Liver (tissue), 3 donors: ENCODE measurements around the gene PPP6R3.

Source experiments
- GABPA ChIP-seq, 2 donors: IDR thresholded peaks in 1 of 2; conservative IDR thresholded peaks in 1 of 2; 2 replicates each; pipeline ENCODE4 v1.6.1; 2016; ENCODE audit warnings: antibody characterized with exemption in 2 of 2, mild to moderate bottlenecking in 1 of 2, moderate library complexity in 1 of 2
- RAD21 ChIP-seq, 2 donors: IDR thresholded peaks; 2 replicates each; pipeline ENCODE4 v1.6.1; 2016; ENCODE audit warnings: antibody characterized with exemption in 2 of 2, mild to moderate bottlenecking in 2 of 2
- TAF1 ChIP-seq: conservative IDR thresholded peaks from 2 replicates; pipeline ENCODE4 v1.6.1; 2016; ENCODE audit warnings: antibody characterized with exemption, mild to moderate bottlenecking
- TF ChIP-seq, protein P1 (sequence below): fragments of 150-350 bp; IDR thresholded peaks from 2 replicates; pipeline ENCODE4 v1.5.1; 2017; ENCODE audit warnings: improper control_type of control experiment, low read depth, low read length; ENCODE audit not compliant: missing input control
- TF ChIP-seq, protein P2 (sequence below): IDR thresholded peaks from 2 replicates; pipeline ENCODE4 v1.6.1; 2016; ENCODE audit warnings: antibody characterized with exemption
- TF ChIP-seq, protein P3 (sequence below): IDR thresholded peaks from 2 replicates; pipeline ENCODE4 v1.6.1; 2016; ENCODE audit warnings: antibody characterized with exemption, mild to moderate bottlenecking
- TF ChIP-seq, protein P4 (sequence below): IDR thresholded peaks from 2 replicates; pipeline ENCODE4 v1.6.1; 2016; ENCODE audit warnings: antibody characterized with exemption
- donor health status: healthy.
- donor health status: healthy.

DNA sequence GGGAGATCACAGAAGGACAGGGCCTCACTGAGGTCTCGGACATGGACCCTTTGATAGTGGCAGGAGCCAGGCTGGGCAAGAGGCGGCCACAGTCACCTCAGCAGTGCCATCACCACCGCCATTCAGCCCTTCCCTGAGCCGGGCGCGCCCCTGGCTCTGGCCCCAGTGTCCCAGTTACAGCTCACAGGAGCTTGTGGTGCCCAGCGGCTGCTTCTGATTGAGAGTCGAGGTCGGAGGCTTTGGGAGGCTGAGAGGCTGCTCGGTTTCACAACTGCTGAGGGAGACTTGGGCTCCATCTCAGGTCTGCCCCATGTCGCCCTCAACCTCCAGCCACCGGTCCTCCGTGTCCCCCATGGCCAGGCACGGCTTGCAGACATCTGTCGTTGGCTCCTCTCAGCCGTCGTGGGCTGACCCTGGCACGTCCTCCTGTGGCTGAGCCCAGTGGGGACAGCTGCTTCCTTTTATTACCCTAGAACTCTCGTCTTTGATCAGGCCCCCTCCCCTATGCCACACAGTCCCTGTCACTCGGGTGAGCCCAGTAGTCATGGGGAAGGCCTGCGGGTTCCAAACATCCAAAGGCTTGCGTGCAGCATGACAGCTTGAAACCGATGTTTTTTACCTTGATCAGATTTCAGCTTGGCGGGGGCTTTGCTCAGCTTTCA is 28.4 kb upstream of the PPP6R3 start:
- TF ChIP-seq, protein P1, sequence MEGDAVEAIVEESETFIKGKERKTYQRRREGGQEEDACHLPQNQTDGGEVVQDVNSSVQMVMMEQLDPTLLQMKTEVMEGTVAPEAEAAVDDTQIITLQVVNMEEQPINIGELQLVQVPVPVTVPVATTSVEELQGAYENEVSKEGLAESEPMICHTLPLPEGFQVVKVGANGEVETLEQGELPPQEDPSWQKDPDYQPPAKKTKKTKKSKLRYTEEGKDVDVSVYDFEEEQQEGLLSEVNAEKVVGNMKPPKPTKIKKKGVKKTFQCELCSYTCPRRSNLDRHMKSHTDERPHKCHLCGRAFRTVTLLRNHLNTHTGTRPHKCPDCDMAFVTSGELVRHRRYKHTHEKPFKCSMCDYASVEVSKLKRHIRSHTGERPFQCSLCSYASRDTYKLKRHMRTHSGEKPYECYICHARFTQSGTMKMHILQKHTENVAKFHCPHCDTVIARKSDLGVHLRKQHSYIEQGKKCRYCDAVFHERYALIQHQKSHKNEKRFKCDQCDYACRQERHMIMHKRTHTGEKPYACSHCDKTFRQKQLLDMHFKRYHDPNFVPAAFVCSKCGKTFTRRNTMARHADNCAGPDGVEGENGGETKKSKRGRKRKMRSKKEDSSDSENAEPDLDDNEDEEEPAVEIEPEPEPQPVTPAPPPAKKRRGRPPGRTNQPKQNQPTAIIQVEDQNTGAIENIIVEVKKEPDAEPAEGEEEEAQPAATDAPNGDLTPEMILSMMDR, result no peak
- no peak for TF ChIP-seq TAF1
- TF ChIP-seq, protein P2, sequence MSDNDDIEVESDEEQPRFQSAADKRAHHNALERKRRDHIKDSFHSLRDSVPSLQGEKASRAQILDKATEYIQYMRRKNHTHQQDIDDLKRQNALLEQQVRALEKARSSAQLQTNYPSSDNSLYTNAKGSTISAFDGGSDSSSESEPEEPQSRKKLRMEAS, result no peak
- TF ChIP-seq, protein P3, sequence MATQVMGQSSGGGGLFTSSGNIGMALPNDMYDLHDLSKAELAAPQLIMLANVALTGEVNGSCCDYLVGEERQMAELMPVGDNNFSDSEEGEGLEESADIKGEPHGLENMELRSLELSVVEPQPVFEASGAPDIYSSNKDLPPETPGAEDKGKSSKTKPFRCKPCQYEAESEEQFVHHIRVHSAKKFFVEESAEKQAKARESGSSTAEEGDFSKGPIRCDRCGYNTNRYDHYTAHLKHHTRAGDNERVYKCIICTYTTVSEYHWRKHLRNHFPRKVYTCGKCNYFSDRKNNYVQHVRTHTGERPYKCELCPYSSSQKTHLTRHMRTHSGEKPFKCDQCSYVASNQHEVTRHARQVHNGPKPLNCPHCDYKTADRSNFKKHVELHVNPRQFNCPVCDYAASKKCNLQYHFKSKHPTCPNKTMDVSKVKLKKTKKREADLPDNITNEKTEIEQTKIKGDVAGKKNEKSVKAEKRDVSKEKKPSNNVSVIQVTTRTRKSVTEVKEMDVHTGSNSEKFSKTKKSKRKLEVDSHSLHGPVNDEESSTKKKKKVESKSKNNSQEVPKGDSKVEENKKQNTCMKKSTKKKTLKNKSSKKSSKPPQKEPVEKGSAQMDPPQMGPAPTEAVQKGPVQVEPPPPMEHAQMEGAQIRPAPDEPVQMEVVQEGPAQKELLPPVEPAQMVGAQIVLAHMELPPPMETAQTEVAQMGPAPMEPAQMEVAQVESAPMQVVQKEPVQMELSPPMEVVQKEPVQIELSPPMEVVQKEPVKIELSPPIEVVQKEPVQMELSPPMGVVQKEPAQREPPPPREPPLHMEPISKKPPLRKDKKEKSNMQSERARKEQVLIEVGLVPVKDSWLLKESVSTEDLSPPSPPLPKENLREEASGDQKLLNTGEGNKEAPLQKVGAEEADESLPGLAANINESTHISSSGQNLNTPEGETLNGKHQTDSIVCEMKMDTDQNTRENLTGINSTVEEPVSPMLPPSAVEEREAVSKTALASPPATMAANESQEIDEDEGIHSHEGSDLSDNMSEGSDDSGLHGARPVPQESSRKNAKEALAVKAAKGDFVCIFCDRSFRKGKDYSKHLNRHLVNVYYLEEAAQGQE, result no peak
- no peak for TF ChIP-seq RAD21 (IDR thresholded peaks at IDR 0.05)
- no peak for TF ChIP-seq GABPA (IDR thresholded peaks at IDR 0.05 in 1 of 2, conservative IDR thresholded peaks at IDR 0.05 in 1 of 2)
- TF ChIP-seq, protein P4, sequence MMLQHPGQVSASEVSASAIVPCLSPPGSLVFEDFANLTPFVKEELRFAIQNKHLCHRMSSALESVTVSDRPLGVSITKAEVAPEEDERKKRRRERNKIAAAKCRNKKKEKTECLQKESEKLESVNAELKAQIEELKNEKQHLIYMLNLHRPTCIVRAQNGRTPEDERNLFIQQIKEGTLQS, result no peak
